Tibial nerve (tissue), 3 donors: ENCODE data around the gene PABPN1L.

Experiments used
- CTCF ChIP-seq, 5 experiments: fragments of 200-600 bp in 3 of 5; fragments of 450-650 bp in 2 of 5; sonication (generic) in 3 of 5; IDR thresholded peaks; one replicate each; pipeline ENCODE4 v1.5.1; 2016 to 2019; ENCODE audit warnings: antibody characterized with exemption in 5 of 5, mild to moderate bottlenecking in 3 of 5, moderate library complexity in 2 of 5
- POLR2A ChIP-seq, 2 donors: fragments of 450-650 bp; IDR thresholded peaks; one replicate each; pipeline ENCODE4 v1.6.1; 2017; ENCODE audit warnings: antibody characterized with exemption in 2 of 2, mild to moderate bottlenecking in 2 of 2, moderate library complexity in 2 of 2

GRCh38 chr16:88830783-88831182 is 35.7 kb downstream of the PABPN1L start:
- TF ChIP-seq CTCF (IDR thresholded peaks at IDR 0.05) = no peak
- no peak for TF ChIP-seq POLR2A (IDR thresholded peaks at IDR 0.05)
